Endodermal cell (in vitro differentiated cells): Measurements from ENCODE around the gene PLEKHG5. TPM values are rescaled to one million over a fixed set of nuclear protein-coding genes. Genes with fewer than 3 reads are reported as not detected.

ENCODE experiments used
- DNase-seq: peaks from one replicate; pipeline ENCODE4 v3.0.0-alpha.2; 2017
- H3K27ac ChIP-seq: 2 replicates; pipeline ENCODE4 v1.5.1; 2013; ENCODE audit warnings: mild to moderate bottlenecking, low read depth, low read length, moderate library complexity
- H3K27me3 ChIP-seq: 2 replicates; pipeline ENCODE4 v1.6.1; 2013; ENCODE audit warnings: mild to moderate bottlenecking, low read length, moderate library complexity; ENCODE audit not compliant: insufficient read depth, control insufficient read depth, poor library complexity, severe bottlenecking
- H3K36me3 ChIP-seq: 2 replicates; pipeline ENCODE4 v1.7.0; 2013; ENCODE audit warnings: mild to moderate bottlenecking, low read length, moderate library complexity; ENCODE audit not compliant: control insufficient read depth, insufficient read depth
- H3K4me1 ChIP-seq: one replicate; pipeline ENCODE4 v1.7.0; 2013; ENCODE audit warnings: low read length; ENCODE audit not compliant: control insufficient read depth, insufficient read depth
- H3K4me3 ChIP-seq: 2 replicates; pipeline ENCODE4 v1.5.1; 2013; ENCODE audit warnings: mild to moderate bottlenecking, low read length, moderate library complexity
- H3K9ac ChIP-seq: 2 replicates; pipeline ENCODE4 v1.6.1; 2013; ENCODE audit warnings: mild to moderate bottlenecking, low read length, moderate library complexity; ENCODE audit not compliant: poor library complexity, severe bottlenecking; ENCODE audit errors: extremely low read depth
- H3K9me3 ChIP-seq: 2 replicates; pipeline ENCODE4 v1.6.1; 2013; ENCODE audit warnings: mild to moderate bottlenecking, low read length, moderate library complexity; ENCODE audit not compliant: control insufficient read depth
- H3K27ac Mint-ChIP-seq: 2 replicates; pipeline ENCODE4 v1.8.0; 2020; ENCODE audit warnings: mixed read lengths
- H3K27me3 Mint-ChIP-seq: 2 replicates; pipeline ENCODE4 v1.8.0; 2021; ENCODE audit warnings: mild to moderate bottlenecking, mixed read lengths; ENCODE audit not compliant: insufficient read depth
- H3K36me3 Mint-ChIP-seq: 2 replicates; pipeline ENCODE4 v1.8.0; 2020; ENCODE audit warnings: low read depth, mixed read lengths
- H3K4me1 Mint-ChIP-seq: 2 replicates; pipeline ENCODE4 v1.8.0; 2020; ENCODE audit warnings: mixed read lengths
- H3K4me3 Mint-ChIP-seq: 2 replicates; pipeline ENCODE4 v1.8.0; 2020; ENCODE audit warnings: mild to moderate bottlenecking, moderate library complexity, mixed read lengths
- H3K9me3 Mint-ChIP-seq: 2 replicates; pipeline ENCODE4 v1.8.0; 2020; ENCODE audit warnings: mild to moderate bottlenecking, mixed read lengths
- WGBS, 2 experiments: methylation state at CpG; one replicate each; pipeline versions ENCODE4 v1.1.5 to v1.1.7; 2013; ENCODE audit warnings: missing lambda C conversion rate in 2 of 2, mixed read lengths in 1 of 2; ENCODE audit not compliant: insufficient coverage in 1 of 2, insufficient read length in 1 of 2; 5-methylcytosine and 5-hydroxymethylcytosine counted together
- total RNA-seq, 2 donors: library from RNA; stranded (reverse); fragmentation: NEBNext Ultra II Directional in 1 of 2; extraction: Animal tissue kit (Norgen Biotek cat#: 25700) in 1 of 2; gene quantifications; 2 replicates in 1 of 2; 3 replicates in 1 of 2; pipeline ENCODE4 v1.2.1, GENCODE V29; 2021
- TF ChIP-seq, protein P1 (sequence below): fragments of 200-600 bp; sonication (generic); conservative IDR thresholded peaks from 2 replicates; pipeline ENCODE4 v1.5.0; 2021; ENCODE audit warnings: antibody characterized with exemption, mild to moderate bottlenecking

Gene PLEKHG5
- total RNA-seq, 2 donors from 2014 or later = 32.6 to 38.8 TPM

GRCh38 chr1:6489383-6489765 is 2.1 kb downstream of the PLEKHG5 start:
- no peaks in the 10 kb centered on the region for H3K36me3 Mint-ChIP-seq
- no peaks in the 10 kb centered on the region for H3K9me3 Mint-ChIP-seq

GRCh38 chr1:6488602-6489382 is 2.7 kb downstream of the PLEKHG5 start:
- H3K27me3 Mint-ChIP-seq = peaks cover 10% of the 10 kb centered on the region
- Histone ChIP-seq H3K9me3 (no peaks in the 10 kb centered on the region), H3K4me3 (no peak overlapping the region), H3K27me3 (no peaks in the 10 kb centered on the region), H3K36me3 (no peaks in the 10 kb centered on the region), H3K27ac (no peak overlapping the region), H3K9ac (no peak overlapping the region), H3K4me1 (no peaks in the 10 kb centered on the region)
- WGBS, 2 experiments = 89 to 92% methylated on average over 3 to 13 of the region's 13 CpGs
- peaks cover 19% of the 10 kb centered on the region for H3K4me1 Mint-ChIP-seq
- H3K36me3 Mint-ChIP-seq = no peaks in the 10 kb centered on the region
- no peak overlapping the region for H3K4me3 Mint-ChIP-seq
- TF ChIP-seq, protein P1, sequence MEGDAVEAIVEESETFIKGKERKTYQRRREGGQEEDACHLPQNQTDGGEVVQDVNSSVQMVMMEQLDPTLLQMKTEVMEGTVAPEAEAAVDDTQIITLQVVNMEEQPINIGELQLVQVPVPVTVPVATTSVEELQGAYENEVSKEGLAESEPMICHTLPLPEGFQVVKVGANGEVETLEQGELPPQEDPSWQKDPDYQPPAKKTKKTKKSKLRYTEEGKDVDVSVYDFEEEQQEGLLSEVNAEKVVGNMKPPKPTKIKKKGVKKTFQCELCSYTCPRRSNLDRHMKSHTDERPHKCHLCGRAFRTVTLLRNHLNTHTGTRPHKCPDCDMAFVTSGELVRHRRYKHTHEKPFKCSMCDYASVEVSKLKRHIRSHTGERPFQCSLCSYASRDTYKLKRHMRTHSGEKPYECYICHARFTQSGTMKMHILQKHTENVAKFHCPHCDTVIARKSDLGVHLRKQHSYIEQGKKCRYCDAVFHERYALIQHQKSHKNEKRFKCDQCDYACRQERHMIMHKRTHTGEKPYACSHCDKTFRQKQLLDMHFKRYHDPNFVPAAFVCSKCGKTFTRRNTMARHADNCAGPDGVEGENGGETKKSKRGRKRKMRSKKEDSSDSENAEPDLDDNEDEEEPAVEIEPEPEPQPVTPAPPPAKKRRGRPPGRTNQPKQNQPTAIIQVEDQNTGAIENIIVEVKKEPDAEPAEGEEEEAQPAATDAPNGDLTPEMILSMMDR = no peak
- DNase-seq = no peak
- no peak overlapping the region for H3K27ac Mint-ChIP-seq
- H3K9me3 Mint-ChIP-seq = no peaks in the 10 kb centered on the region

More at GRCh38 chr1:6489383-6489765, 2.1 kb downstream of the PLEKHG5 start:
- TF ChIP-seq, protein P1 = no peak
- Histone ChIP-seq H3K27ac (no peak overlapping the region), H3K9ac (no peak overlapping the region), H3K27me3 (no peaks in the 10 kb centered on the region), H3K4me1 (no peaks in the 10 kb centered on the region), H3K36me3 (no peaks in the 10 kb centered on the region), H3K4me3 (no peak overlapping the region), H3K9me3 (no peaks in the 10 kb centered on the region)
- peaks cover 17% of the 10 kb centered on the region for H3K4me1 Mint-ChIP-seq
- WGBS, 2 experiments = 86 to 88% methylated on average over 5 to 9 of the region's 9 CpGs
- H3K27ac Mint-ChIP-seq = no peak overlapping the region
- H3K27me3 Mint-ChIP-seq = peaks cover 11% of the 10 kb centered on the region
- H3K4me3 Mint-ChIP-seq = no peak overlapping the region
- DNase-seq = no peak

DNA sequence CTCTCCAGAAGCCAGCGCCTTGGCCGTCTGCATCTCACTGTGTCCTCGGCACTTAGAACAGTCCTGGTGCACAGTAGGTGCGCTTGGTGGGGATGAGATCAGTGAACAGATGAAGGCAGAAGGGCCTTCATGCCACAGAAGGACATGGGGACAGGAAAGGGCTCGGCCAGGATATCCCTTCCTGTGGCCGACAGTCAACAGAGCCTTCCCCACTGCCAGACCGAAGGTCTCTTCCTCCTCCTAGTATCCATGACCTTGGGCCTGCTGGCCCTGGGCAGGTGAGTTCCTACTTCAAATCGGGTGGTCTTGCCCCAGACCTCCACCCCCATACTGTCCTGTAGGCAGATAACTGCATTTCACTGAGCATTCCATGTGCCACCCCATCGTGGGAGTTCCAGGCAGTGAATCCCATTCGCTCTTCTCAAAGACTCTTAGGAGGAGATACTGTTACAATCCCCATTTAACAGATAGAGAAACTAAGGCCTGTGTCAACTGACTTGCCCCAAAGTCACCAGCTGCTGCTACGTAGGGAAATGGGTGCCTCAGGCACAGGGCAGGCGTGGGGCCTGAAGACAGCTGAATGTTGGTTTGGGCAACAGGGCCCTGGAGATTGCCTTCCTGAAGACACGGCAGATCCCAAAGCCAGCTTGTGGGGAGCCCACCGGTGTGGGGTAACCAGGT is 3.5 kb downstream of the PLEKHG5 start:
- Histone ChIP-seq H3K27ac (no peak overlapping the region), H3K27me3 (no peaks in the 10 kb centered on the region), H3K4me1 (no peaks in the 10 kb centered on the region), H3K9me3 (no peaks in the 10 kb centered on the region), H3K36me3 (no peaks in the 10 kb centered on the region), H3K4me3 (no peak overlapping the region), H3K9ac (no peak overlapping the region)
- no peaks in the 10 kb centered on the region for H3K9me3 Mint-ChIP-seq
- TF ChIP-seq, protein P1 = no peak
- H3K27ac Mint-ChIP-seq = no peak overlapping the region
- H3K4me1 Mint-ChIP-seq = peaks cover 19% of the 10 kb centered on the region
- H3K27me3 Mint-ChIP-seq = peaks cover 10% of the 10 kb centered on the region
- DNase-seq = no peak
- WGBS, 2 experiments = 95 to 96% methylated on average over 11 to 14 of the region's 14 CpGs
- H3K36me3 Mint-ChIP-seq = no peaks in the 10 kb centered on the region
- H3K4me3 Mint-ChIP-seq = no peak overlapping the region
